SK-N-SH treated with all-trans-retinoic acid at 6 μM for 48 hours (cell line): ENCODE data around the gene RPL36AL.

Experiments used
- ATAC-seq: fragments of 200-7000 bp; cut with Tn5 transposase; 3 replicates; pipeline ENCODE4 v1.9.1; 2020; ENCODE audit warnings: mild to moderate bottlenecking, moderate library complexity
- ARNTL ChIP-seq: fragments of 450-650 bp; formaldehyde crosslinking; IDR thresholded peaks from 2 replicates; pipeline ENCODE4 v1.5.0; 2020; ENCODE audit warnings: low read depth, mild to moderate bottlenecking, moderate library complexity, borderline replicate concordance
- CSDC2 ChIP-seq: fragments of 250-450 bp; sonication (Bioruptor Pico); IDR thresholded peaks from 2 replicates; pipeline ENCODE4 v1.5.0; 2020; ENCODE audit warnings: mild to moderate bottlenecking, moderate library complexity
- ESRRG ChIP-seq: fragments of 250-450 bp; sonication (Bioruptor Pico); IDR thresholded peaks from 2 replicates; pipeline ENCODE4 v1.6.1; 2021; ENCODE audit warnings: mild to moderate bottlenecking
- GLIS3 ChIP-seq: fragments of 250-450 bp; sonication (Bioruptor Pico); IDR thresholded peaks from 2 replicates; pipeline ENCODE4 v1.5.0; 2020; ENCODE audit warnings: mild to moderate bottlenecking, moderate library complexity
- ISL1 ChIP-seq: fragments of 250-450 bp; sonication (Bioruptor Pico); IDR thresholded peaks from 2 replicates; pipeline ENCODE4 v2.1.2; 2022; ENCODE audit warnings: mild to moderate bottlenecking, moderate library complexity
- OSR1 ChIP-seq: fragments of 250-450 bp; sonication (Bioruptor Pico); IDR thresholded peaks from 2 replicates; pipeline ENCODE4 v1.8.0; 2022; ENCODE audit warnings: moderate library complexity, mild to moderate bottlenecking, inconsistent platforms
- PPARA ChIP-seq: fragments of 250-450 bp; sonication (Bioruptor Pico); IDR thresholded peaks from 2 replicates; pipeline ENCODE4 v1.5.0; 2020; ENCODE audit warnings: mild to moderate bottlenecking, borderline replicate concordance
- RARB ChIP-seq: fragments of 250-450 bp; sonication (Bioruptor Pico); IDR thresholded peaks from 2 replicates; pipeline ENCODE4 v1.8.0; 2021; ENCODE audit warnings: mild to moderate bottlenecking, moderate library complexity
- SNAI2 ChIP-seq: fragments of 250-450 bp; sonication (Bioruptor Pico); IDR thresholded peaks from 2 replicates; pipeline ENCODE4 v1.5.0; 2020; ENCODE audit warnings: mild to moderate bottlenecking, moderate library complexity
- TCF4 ChIP-seq: fragments of 250-450 bp; sonication (Bioruptor Pico); IDR thresholded peaks from 2 replicates; pipeline ENCODE4 v1.8.0; 2021; ENCODE audit warnings: mild to moderate bottlenecking, moderate library complexity, borderline replicate concordance
- TOX ChIP-seq: fragments of 250-450 bp; sonication (Bioruptor Pico); IDR thresholded peaks from 2 replicates; pipeline ENCODE4 v1.8.0; 2021; ENCODE audit warnings: mild to moderate bottlenecking, moderate library complexity, borderline replicate concordance
- ZC3H10 ChIP-seq: fragments of 250-450 bp; sonication (Bioruptor Pico); IDR thresholded peaks from 2 replicates; pipeline ENCODE4 v1.5.1; 2021; ENCODE audit warnings: mild to moderate bottlenecking, moderate library complexity
- ZFP3 ChIP-seq: fragments of 250-450 bp; sonication (Bioruptor Pico); IDR thresholded peaks from 2 replicates; pipeline ENCODE4 v1.5.0; 2020; ENCODE audit warnings: mild to moderate bottlenecking, moderate library complexity
- ZFP30 ChIP-seq: fragments of 450-650 bp; formaldehyde crosslinking; IDR thresholded peaks from 2 replicates; pipeline ENCODE4 v1.5.0; 2022; ENCODE audit warnings: mild to moderate bottlenecking, moderate library complexity
- ZNF70 ChIP-seq: fragments of 450-650 bp; formaldehyde crosslinking; IDR thresholded peaks from 2 replicates; pipeline ENCODE4 v1.5.0; 2020; ENCODE audit warnings: mild to moderate bottlenecking, moderate library complexity
- ZNF8 ChIP-seq: fragments of 450-650 bp; formaldehyde crosslinking; IDR thresholded peaks from 2 replicates; pipeline ENCODE4 v1.5.0; 2020; ENCODE audit warnings: mild to moderate bottlenecking, moderate library complexity
- TF ChIP-seq, protein P1 (sequence below): fragments of 250-450 bp; sonication (Bioruptor Pico); IDR thresholded peaks from 2 replicates; pipeline ENCODE4 v1.8.0; 2020; ENCODE audit warnings: mild to moderate bottlenecking, moderate library complexity, borderline replicate concordance
- TF ChIP-seq, protein P2 (sequence below): fragments of 250-450 bp; sonication (Bioruptor Pico); IDR thresholded peaks from 2 replicates; pipeline ENCODE4 v1.5.1; 2020; ENCODE audit warnings: low read depth, mild to moderate bottlenecking, moderate library complexity
- TF ChIP-seq, protein P3 (sequence below): fragments of 250-450 bp; sonication (Bioruptor Pico); IDR thresholded peaks from 2 replicates; pipeline ENCODE4 v1.5.0; 2020; ENCODE audit warnings: mild to moderate bottlenecking, moderate library complexity
- TF ChIP-seq, protein P4 (sequence below): fragments of 250-450 bp; sonication (Bioruptor Pico); IDR thresholded peaks from 2 replicates; pipeline ENCODE4 v1.8.0; 2021; ENCODE audit warnings: low read depth, mild to moderate bottlenecking, moderate library complexity, borderline replicate concordance

RPL36AL gene

DNA sequence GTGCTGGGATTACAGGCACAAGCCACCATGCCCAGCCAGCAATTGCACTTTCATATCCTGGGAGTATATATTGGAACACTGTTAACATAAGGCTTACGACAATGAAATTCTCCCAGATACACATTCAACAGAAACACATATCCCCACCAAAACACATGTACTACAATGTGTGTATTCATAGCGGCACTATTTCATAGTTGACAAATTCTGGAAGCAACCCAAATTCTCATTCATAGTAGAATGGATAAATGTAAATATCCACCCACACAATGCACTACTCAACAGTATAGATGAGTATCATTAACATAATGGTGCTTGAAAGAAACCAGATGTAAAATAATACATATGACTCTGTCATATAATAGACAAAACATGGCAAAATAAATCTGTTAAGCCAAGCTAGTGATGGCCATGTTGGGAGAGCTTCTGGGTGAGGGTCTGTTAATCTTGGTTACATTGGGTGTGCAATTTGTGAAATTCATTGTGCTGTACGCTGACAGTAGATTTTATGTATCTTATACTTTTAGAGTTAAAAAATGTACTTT lies 17.2 kb upstream of the RPL36AL start:
- ATAC-seq: no peak
- TF ChIP-seq, protein P1, sequence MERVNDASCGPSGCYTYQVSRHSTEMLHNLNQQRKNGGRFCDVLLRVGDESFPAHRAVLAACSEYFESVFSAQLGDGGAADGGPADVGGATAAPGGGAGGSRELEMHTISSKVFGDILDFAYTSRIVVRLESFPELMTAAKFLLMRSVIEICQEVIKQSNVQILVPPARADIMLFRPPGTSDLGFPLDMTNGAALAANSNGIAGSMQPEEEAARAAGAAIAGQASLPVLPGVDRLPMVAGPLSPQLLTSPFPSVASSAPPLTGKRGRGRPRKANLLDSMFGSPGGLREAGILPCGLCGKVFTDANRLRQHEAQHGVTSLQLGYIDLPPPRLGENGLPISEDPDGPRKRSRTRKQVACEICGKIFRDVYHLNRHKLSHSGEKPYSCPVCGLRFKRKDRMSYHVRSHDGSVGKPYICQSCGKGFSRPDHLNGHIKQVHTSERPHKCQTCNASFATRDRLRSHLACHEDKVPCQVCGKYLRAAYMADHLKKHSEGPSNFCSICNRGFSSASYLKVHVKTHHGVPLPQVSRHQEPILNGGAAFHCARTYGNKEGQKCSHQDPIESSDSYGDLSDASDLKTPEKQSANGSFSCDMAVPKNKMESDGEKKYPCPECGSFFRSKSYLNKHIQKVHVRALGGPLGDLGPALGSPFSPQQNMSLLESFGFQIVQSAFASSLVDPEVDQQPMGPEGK: no peak
- TF ChIP-seq TOX (CRISPR knock-in tag): no peak
- TF ChIP-seq, protein P2, sequence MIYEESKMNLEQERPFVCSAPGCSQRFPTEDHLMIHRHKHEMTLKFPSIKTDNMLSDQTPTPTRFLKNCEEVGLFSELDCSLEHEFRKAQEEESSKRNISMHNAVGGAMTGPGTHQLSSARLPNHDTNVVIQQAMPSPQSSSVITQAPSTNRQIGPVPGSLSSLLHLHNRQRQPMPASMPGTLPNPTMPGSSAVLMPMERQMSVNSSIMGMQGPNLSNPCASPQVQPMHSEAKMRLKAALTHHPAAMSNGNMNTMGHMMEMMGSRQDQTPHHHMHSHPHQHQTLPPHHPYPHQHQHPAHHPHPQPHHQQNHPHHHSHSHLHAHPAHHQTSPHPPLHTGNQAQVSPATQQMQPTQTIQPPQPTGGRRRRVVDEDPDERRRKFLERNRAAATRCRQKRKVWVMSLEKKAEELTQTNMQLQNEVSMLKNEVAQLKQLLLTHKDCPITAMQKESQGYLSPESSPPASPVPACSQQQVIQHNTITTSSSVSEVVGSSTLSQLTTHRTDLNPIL (CRISPR knock-in tag): no peak
- TF ChIP-seq ESRRG (CRISPR knock-in tag): no peak
- TF ChIP-seq ZNF8: no peak
- TF ChIP-seq OSR1: no peak
- TF ChIP-seq ARNTL: no peak
- TF ChIP-seq, protein P3, sequence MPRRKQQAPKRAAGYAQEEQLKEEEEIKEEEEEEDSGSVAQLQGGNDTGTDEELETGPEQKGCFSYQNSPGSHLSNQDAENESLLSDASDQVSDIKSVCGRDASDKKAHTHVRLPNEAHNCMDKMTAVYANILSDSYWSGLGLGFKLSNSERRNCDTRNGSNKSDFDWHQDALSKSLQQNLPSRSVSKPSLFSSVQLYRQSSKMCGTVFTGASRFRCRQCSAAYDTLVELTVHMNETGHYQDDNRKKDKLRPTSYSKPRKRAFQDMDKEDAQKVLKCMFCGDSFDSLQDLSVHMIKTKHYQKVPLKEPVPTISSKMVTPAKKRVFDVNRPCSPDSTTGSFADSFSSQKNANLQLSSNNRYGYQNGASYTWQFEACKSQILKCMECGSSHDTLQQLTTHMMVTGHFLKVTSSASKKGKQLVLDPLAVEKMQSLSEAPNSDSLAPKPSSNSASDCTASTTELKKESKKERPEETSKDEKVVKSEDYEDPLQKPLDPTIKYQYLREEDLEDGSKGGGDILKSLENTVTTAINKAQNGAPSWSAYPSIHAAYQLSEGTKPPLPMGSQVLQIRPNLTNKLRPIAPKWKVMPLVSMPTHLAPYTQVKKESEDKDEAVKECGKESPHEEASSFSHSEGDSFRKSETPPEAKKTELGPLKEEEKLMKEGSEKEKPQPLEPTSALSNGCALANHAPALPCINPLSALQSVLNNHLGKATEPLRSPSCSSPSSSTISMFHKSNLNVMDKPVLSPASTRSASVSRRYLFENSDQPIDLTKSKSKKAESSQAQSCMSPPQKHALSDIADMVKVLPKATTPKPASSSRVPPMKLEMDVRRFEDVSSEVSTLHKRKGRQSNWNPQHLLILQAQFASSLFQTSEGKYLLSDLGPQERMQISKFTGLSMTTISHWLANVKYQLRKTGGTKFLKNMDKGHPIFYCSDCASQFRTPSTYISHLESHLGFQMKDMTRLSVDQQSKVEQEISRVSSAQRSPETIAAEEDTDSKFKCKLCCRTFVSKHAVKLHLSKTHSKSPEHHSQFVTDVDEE: peak; percentile 55; the same call in 1 of the 2 replicates
- TF ChIP-seq PPARA (CRISPR knock-in tag): no peak
- TF ChIP-seq ZFP30 (CRISPR knock-in tag): no peak
- no peak for TF ChIP-seq CSDC2
- no peak for TF ChIP-seq SNAI2 (CRISPR knock-in tag)
- no peak for TF ChIP-seq GLIS3
- TF ChIP-seq RARB (CRISPR knock-in tag): no peak
- TF ChIP-seq TCF4 (CRISPR knock-in tag): peak; percentile 58
- peak; percentile 65 for TF ChIP-seq ISL1
- no peak for TF ChIP-seq ZC3H10 (CRISPR knock-in tag)
- no peak for TF ChIP-seq ZNF70 (CRISPR knock-in tag)

DNA sequence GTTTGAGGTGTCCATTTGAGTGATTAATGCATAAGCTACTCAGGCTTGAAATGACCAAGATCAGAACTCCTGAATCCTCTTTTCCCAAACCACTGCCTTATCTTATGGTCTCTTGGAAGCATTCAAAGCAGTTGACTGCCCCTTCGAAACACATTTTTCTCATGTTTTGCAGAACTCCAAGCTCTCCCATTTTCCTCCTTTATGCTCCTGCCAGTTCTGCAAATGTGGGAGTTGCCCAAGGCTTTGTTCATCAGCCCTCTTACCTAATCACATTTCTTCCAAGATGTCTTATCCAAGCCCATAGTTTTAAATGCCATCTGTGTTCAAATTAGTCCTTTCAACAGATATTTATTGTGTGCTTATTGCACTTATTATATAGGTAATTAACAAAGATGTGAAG lies 16.4 kb upstream of the RPL36AL start:
- TF ChIP-seq ESRRG (CRISPR knock-in tag) (no peak), ARNTL (no peak), ZFP30 (CRISPR knock-in tag) (no peak), ISL1 (no peak)
- TF ChIP-seq, protein P4, sequence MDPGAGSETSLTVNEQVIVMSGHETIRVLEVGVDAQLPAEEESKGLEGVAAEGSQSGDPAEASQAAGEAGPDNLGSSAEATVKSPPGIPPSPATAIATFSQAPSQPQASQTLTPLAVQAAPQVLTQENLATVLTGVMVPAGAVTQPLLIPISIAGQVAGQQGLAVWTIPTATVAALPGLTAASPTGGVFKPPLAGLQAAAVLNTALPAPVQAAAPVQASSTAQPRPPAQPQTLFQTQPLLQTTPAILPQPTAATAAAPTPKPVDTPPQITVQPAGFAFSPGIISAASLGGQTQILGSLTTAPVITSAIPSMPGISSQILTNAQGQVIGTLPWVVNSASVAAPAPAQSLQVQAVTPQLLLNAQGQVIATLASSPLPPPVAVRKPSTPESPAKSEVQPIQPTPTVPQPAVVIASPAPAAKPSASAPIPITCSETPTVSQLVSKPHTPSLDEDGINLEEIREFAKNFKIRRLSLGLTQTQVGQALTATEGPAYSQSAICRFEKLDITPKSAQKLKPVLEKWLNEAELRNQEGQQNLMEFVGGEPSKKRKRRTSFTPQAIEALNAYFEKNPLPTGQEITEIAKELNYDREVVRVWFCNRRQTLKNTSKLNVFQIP (CRISPR knock-in tag): no peak
- TF ChIP-seq, all 23 proteins: peak for 0
- no peak for ATAC-seq

DNA sequence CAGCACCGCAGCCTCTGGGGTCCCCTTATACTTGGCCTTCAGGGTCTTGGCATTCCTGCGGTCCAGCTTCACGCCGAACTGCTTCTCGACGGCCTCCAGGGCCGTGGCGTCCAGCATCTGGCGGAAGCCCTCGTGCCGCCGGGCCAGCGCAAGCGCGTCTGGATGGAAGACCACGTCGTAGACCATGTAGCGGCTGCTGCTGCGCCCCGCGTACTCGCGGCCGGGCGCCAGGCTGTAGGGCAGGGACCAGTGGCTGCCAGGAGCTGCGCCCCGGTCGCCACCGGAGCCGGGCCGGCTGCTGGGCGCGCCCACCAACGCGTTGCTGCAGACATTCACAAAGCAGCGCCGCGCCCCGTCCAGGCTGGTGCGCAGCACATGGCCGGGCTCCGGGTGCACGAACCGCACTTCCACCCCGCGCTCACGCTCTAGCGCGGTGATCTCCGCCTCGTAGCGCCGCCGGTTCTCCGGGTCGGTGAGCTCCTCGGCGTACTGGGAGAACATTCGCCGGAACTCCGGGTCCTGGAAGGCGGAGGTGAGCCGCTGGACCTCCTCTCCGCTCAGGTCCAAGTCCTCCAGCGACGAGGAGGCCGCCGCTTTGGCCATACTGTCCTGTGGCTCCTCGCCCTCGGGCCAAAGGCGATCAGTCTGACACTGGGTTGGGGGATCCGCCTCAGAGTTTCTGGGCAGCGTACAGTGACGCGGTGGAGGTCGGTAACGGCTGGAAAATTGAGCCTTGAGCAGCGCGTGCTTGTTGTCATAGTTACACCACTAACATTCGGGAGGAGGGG lies 14.3 kb upstream of the RPL36AL start, which contains the start of gene DNAAF2:
Gene DNAAF2, minus strand, starts transcription at position 698 of the 788 bp plus-strand sequence. Its CDS starts 95 bp downstream, at position 603.
- ATAC-seq: peak; percentile 74
- TF ChIP-seq ZNF8: no peak
- TF ChIP-seq ZC3H10 (CRISPR knock-in tag): no peak
- peak; percentile 85 for TF ChIP-seq ZFP3
- TF ChIP-seq ARNTL: no peak
- TF ChIP-seq, protein P1: no peak
- TF ChIP-seq, protein P3: no peak
- no peak for TF ChIP-seq TCF4 (CRISPR knock-in tag)
- 0 out of 2 replicates have a peak, but pooled peaks have one; percentile 49 for TF ChIP-seq GLIS3
- no peak for TF ChIP-seq SNAI2 (CRISPR knock-in tag)
- TF ChIP-seq ESRRG (CRISPR knock-in tag): no peak
- TF ChIP-seq ISL1: no peak
- TF ChIP-seq ZNF70 (CRISPR knock-in tag): no peak
